ENCODE data around the gene CSPG4. TPM values are rescaled to one million over a fixed set of nuclear protein-coding genes. Genes with fewer than 3 reads are reported as not detected.
"Not testable (repeated sequence)": the region's sequence is repeated elsewhere in the genome, so short reads cannot be mapped to it uniquely, and the experiment has no call there.

CSPG4 gene
- total and polyA plus RNA-seq, 2 donors, result 1.5 to 4.9 TPM

DNA sequence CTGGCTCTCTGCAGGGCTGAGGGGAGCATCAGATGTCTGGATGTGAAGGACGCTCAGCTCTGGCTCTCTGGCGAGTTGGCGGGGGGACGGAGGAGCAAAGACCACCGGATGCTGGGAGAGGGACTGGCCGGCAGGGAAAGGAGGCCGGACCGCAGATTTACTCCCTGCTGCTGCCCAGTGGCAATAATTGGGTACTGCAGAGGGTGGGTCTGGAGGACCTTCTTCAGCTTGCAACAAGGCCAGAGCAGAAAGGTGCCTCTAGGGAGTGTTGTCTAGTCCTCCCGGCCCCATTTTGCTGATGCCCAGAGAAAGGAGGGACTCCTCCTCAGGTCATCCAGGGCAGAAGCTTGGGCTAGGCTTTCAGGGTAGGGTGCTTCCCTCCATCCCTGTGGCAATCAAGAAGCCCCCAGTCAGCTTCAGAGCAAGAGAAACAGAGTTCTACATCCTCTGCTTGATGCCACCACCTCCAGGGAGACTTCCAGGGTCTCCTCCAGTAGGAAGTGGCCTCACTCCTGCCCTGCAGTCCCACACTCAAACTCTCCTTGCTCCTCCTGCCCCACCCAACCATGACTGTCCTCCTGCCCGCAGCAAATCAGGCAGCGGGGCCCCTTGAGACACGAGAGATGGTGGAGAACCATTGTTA is 20.3 kb upstream of the CSPG4 start:
- no peaks in the 10 kb centered on the region for H3K9me3 ChIP-seq (ENCODE audit: control insufficient read depth in 2 of 2, insufficient read depth in 1 of 2, low read length in 1 of 2)
- 41% methylated on average over 12 of the region's 12 CpGs for WGBS
- H3K4me3 ChIP-seq (ENCODE audit: low read length in 2 of 2), result no peak overlapping the region
- no peak overlapping the region for H3K27ac ChIP-seq (ENCODE audit: low read depth in 1 of 2, low read length in 1 of 2)
- DNase-seq (ENCODE audit: low read depth in 6 of 9, low spot score in 9 of 9), result peak in 2 of 9 donors; percentile 34 to 41
- H3K27me3 ChIP-seq (ENCODE audit: control insufficient read depth in 2 of 2, insufficient read depth in 1 of 2, low read length in 1 of 2), result peaks cover 0 to 6% of the 10 kb centered on the region in 2 donors
- peaks cover 4 to 20% of the 10 kb centered on the region in 2 donors for H3K4me1 ChIP-seq (ENCODE audit: control insufficient read depth in 2 of 2, insufficient read depth in 2 of 2, low read length in 2 of 2)
- H3K36me3 ChIP-seq (ENCODE audit: control insufficient read depth in 2 of 2, insufficient read depth in 2 of 2, low read length in 1 of 2), result no peaks in the 10 kb centered on the region

- 44% methylated on average over 16 of the region's 16 CpGs for WGBS
- peaks cover 4 to 16% of the 10 kb centered on the region in 2 donors for H3K4me1 ChIP-seq (ENCODE audit: control insufficient read depth in 2 of 2, insufficient read depth in 2 of 2, low read length in 2 of 2)
- no peak for DNase-seq (ENCODE audit: low read depth in 6 of 9, low spot score in 9 of 9)
- no peaks in the 10 kb centered on the region for H3K36me3 ChIP-seq (ENCODE audit: control insufficient read depth in 2 of 2, insufficient read depth in 2 of 2, low read length in 1 of 2)
- H3K27me3 ChIP-seq (ENCODE audit: control insufficient read depth in 2 of 2, insufficient read depth in 1 of 2, low read length in 1 of 2), result peaks cover 0 to 6% of the 10 kb centered on the region in 2 donors
- no peak overlapping the region for H3K4me3 ChIP-seq (ENCODE audit: low read length in 2 of 2)
- H3K9me3 ChIP-seq (ENCODE audit: control insufficient read depth in 2 of 2, insufficient read depth in 1 of 2, low read length in 1 of 2), result no peaks in the 10 kb centered on the region
- no peak overlapping the region for H3K27ac ChIP-seq (ENCODE audit: low read depth in 1 of 2, low read length in 1 of 2)
These were observed 19.6 kb upstream of the CSPG4 start for GRCh38 chr15:75732177-75732808.

DNA sequence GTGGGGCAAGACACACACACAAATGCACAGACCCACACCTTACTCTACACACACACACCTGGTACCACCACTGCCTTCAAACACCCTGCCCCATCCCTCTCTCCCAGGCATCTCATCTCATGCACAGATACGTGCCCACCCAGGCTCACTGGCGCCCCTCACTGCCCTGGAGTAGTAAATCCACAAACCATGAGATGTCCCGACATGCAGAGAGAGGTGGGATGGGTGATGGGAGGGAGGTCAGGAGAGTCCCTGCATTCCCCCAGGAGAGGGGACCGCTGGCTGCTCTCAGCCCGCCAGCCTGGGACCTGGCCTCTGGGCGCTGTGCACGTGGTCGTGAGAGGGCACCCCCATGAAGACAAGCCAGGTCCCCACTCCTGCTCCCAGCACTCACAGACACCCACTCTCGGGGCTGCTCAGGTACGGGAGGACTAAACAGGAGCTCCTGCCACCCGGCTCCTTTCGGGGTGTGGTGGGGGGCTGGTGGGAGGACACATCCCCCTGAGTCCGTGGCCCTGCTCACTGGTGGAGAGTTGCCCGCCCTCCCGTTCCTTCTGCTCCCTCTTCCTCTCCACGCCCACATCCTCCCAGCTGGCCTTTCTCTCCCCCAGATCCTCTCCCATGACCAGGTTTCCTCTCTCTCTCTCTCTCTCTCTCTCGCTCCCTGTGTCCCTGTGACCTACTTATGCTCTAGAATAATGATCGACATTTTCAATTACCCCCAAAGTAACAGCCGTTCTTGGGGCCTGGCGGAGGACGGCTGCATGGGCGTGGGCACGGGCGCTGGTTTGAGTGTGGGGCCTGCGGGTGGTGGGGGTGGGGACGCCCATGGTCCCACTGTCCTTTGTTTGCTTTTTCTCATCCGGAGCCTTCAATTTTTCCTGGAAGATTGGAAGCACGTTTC is 18.9 kb upstream of the CSPG4 start:
- peaks cover 4 to 16% of the 10 kb centered on the region in 2 donors for H3K4me1 ChIP-seq (ENCODE audit: control insufficient read depth in 2 of 2, insufficient read depth in 2 of 2, low read length in 2 of 2)
- H3K4me3 ChIP-seq (ENCODE audit: low read length in 2 of 2), result no peak overlapping the region
- peak in 1 of 9 donors; percentile 35 for DNase-seq (ENCODE audit: low read depth in 6 of 9, low spot score in 9 of 9)
- peaks cover 0 to 8% of the 10 kb centered on the region in 2 donors for H3K27me3 ChIP-seq (ENCODE audit: control insufficient read depth in 2 of 2, insufficient read depth in 1 of 2, low read length in 1 of 2)
- no peak overlapping the region for H3K27ac ChIP-seq (ENCODE audit: low read depth in 1 of 2, low read length in 1 of 2)
- 34% methylated on average over 28 of the region's 28 CpGs for WGBS
- H3K36me3 ChIP-seq (ENCODE audit: control insufficient read depth in 2 of 2, insufficient read depth in 2 of 2, low read length in 1 of 2), result no peaks in the 10 kb centered on the region
- no peaks in the 10 kb centered on the region for H3K9me3 ChIP-seq (ENCODE audit: control insufficient read depth in 2 of 2, insufficient read depth in 1 of 2, low read length in 1 of 2)

DNA sequence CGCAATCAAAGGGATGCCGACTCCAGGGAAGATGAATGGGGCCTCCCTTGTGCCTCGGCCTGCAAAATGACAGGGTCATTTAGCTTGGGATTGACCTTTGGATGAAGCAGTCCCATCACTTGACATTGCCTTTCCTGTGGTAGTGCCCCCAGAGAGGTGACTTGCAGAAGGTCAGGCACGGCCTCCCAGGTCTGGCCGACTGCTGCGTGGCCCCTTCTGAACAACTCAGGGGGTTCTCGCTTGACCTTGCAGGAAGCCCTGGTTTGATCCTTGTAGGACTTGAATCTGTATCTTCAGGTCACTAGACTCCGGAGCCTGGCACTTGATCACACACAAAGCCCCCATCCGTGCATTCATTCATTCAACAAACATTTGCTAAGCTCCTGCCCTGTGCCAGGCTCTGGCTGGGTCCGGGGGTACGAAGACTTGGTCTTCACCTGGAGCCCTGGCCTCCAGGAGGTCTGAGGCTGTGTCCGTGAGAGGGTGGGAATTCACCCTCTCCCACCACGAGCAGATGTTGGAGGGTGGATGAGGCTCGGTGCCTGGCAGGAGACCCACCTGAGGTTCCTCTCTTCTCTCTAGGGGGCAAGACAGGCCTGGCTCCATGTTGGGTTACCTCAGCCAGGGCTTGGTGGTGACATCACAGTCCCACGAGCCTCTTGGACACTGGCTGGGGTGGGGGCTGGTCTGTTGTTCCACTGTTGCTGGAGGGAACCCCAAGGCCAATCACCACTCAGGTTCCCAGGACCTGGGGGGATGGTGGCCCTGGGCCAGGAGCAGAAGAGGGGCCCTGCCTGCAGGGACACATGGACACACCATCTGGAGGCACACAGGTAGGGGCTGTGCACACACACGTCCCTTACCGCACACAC is 18.0 kb upstream of the CSPG4 start:
- not testable (repeated sequence) for H3K4me3 ChIP-seq (ENCODE audit: low read length in 2 of 2)

DNA sequence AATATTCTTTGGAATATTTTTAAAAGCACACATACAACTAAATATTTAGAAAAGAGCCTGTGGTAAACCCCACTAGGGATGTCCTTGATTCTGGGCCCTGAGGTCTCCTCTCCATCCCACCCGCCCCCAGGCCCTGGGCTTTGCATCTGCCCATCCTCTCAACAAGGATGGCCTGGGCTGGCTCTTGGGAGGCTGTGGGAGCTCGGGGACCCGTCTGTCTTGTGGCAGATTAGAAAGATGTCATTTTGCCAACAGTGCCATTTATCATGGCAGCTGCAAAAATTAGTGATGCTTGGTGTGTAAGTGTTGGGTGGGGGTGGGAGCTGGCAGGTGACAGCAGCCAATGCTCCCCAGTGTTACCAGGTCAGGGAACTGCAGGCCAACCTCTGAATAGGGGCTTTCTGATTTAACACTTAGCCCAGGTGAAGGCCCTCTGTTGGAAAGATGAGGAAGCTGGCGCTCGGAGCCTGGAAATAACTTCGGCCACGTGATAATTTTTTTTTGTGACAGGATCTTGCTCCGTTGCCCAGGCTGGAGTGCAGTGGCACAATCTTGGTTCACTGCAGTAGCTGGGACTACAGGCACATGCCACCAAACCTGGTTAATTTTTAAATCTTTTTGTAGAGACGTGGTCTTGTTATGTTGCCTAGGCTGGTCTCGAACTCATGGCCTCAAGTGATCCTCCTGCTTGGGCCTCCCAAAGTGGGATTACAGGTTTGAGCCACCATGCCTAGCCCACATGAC is 16.9 kb upstream of the CSPG4 start:
- no peaks in the 10 kb centered on the region for H3K36me3 ChIP-seq (ENCODE audit: control insufficient read depth in 2 of 2, insufficient read depth in 2 of 2, low read length in 1 of 2)
- no peaks in the 10 kb centered on the region for H3K9me3 ChIP-seq (ENCODE audit: control insufficient read depth in 2 of 2, insufficient read depth in 1 of 2, low read length in 1 of 2)
- 87% methylated on average over 10 of the region's 10 CpGs for WGBS
- DNase-seq (ENCODE audit: low read depth in 6 of 9, low spot score in 9 of 9), result no peak
- H3K27ac ChIP-seq (ENCODE audit: low read depth in 1 of 2, low read length in 1 of 2), result no peak overlapping the region
- H3K4me3 ChIP-seq (ENCODE audit: low read length in 2 of 2), result no peak overlapping the region
- H3K4me1 ChIP-seq (ENCODE audit: control insufficient read depth in 2 of 2, insufficient read depth in 2 of 2, low read length in 2 of 2), result peaks cover 4 to 11% of the 10 kb centered on the region in 2 donors
- peaks cover 0 to 8% of the 10 kb centered on the region in 2 donors for H3K27me3 ChIP-seq (ENCODE audit: control insufficient read depth in 2 of 2, insufficient read depth in 1 of 2, low read length in 1 of 2)

More for the DNA sequence above, 18.0 kb upstream of the CSPG4 start:
- H3K4me1 ChIP-seq (ENCODE audit: control insufficient read depth in 2 of 2, insufficient read depth in 2 of 2, low read length in 2 of 2), result peaks cover 4 to 16% of the 10 kb centered on the region in 2 donors
- not testable (repeated sequence) for H3K27ac ChIP-seq (ENCODE audit: low read depth in 1 of 2, low read length in 1 of 2); H3K9me3 ChIP-seq (ENCODE audit: control insufficient read depth in 2 of 2, insufficient read depth in 1 of 2, low read length in 1 of 2); H3K36me3 ChIP-seq (ENCODE audit: control insufficient read depth in 2 of 2, insufficient read depth in 2 of 2, low read length in 1 of 2); DNase-seq (ENCODE audit: low read depth in 6 of 9, low spot score in 9 of 9); H3K27me3 ChIP-seq (ENCODE audit: control insufficient read depth in 2 of 2, insufficient read depth in 1 of 2, low read length in 1 of 2)
- WGBS, result 96% methylated on average over 17 of the region's 17 CpGs

GRCh38 chr15:75727851-75728715 is 15.4 kb upstream of the CSPG4 start:
- Histone ChIP-seq H3K4me3 (ENCODE audit: low read length in 2 of 2) (no peak overlapping the region), H3K27me3 (ENCODE audit: control insufficient read depth in 2 of 2, insufficient read depth in 1 of 2, low read length in 1 of 2) (peaks cover 0 to 8% of the 10 kb centered on the region in 2 donors), H3K9me3 (ENCODE audit: control insufficient read depth in 2 of 2, insufficient read depth in 1 of 2, low read length in 1 of 2) (no peaks in the 10 kb centered on the region), H3K4me1 (ENCODE audit: control insufficient read depth in 2 of 2, insufficient read depth in 2 of 2, low read length in 2 of 2) (peaks cover 4 to 23% of the 10 kb centered on the region in 2 donors), H3K36me3 (ENCODE audit: control insufficient read depth in 2 of 2, insufficient read depth in 2 of 2, low read length in 1 of 2) (no peaks in the 10 kb centered on the region), H3K27ac (ENCODE audit: low read depth in 1 of 2, low read length in 1 of 2) (no peak overlapping the region)
- DNase-seq (ENCODE audit: low read depth in 6 of 9, low spot score in 9 of 9), result peak in 5 of 9 donors; percentile 51 to 73 (median 61)
- 58% methylated on average over 17 of the region's 17 CpGs for WGBS

DNA sequence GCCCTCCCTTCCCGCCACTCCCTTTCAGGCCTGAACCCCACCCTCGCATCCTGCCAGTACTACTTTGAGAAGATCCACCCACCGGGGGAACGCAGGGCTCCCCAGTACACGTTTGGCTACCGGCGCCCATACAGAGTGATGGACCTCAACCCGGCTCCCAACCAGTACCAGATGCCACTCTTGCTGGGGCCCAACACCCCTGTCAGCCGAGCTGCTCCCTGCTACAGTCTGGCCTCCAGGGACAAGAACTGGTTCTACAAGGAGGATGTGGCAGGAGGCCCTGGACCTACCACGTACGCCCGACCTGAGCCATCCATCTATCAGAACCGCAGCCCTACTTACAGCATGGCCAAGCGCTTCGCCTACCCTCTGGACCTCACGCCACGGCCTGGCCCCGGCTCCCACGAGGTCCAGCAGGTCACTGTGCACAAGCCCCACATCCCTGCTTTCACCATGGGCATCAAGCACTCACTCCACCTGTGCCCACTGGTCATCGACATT is 14.4 kb upstream of the CSPG4 start:
- H3K4me3 ChIP-seq (ENCODE audit: low read length in 2 of 2), result no peak overlapping the region

More for the DNA sequence above, 14.4 kb upstream of the CSPG4 start:
- Histone ChIP-seq H3K36me3 (ENCODE audit: control insufficient read depth in 2 of 2, insufficient read depth in 2 of 2, low read length in 1 of 2) (no peaks in the 10 kb centered on the region), H3K27me3 (ENCODE audit: control insufficient read depth in 2 of 2, insufficient read depth in 1 of 2, low read length in 1 of 2) (peaks cover 0 to 8% of the 10 kb centered on the region in 2 donors), H3K9me3 (ENCODE audit: control insufficient read depth in 2 of 2, insufficient read depth in 1 of 2, low read length in 1 of 2) (no peaks in the 10 kb centered on the region), H3K4me1 (ENCODE audit: control insufficient read depth in 2 of 2, insufficient read depth in 2 of 2, low read length in 2 of 2) (peaks cover 4 to 18% of the 10 kb centered on the region in 2 donors), H3K27ac (ENCODE audit: low read depth in 1 of 2, low read length in 1 of 2) (no peak overlapping the region)
- WGBS, result 89% methylated on average over 20 of the region's 20 CpGs
- no peak for DNase-seq (ENCODE audit: low read depth in 6 of 9, low spot score in 9 of 9)
